Measurements from ENCODE around the gene CAMKMT. TPM values are rescaled to one million over a fixed set of nuclear protein-coding genes. Genes with fewer than 3 reads are reported as not detected.

The CAMKMT gene
- total RNA-seq, 2 donors from 2014 or later: 10.7 to 11.6 TPM

DNA sequence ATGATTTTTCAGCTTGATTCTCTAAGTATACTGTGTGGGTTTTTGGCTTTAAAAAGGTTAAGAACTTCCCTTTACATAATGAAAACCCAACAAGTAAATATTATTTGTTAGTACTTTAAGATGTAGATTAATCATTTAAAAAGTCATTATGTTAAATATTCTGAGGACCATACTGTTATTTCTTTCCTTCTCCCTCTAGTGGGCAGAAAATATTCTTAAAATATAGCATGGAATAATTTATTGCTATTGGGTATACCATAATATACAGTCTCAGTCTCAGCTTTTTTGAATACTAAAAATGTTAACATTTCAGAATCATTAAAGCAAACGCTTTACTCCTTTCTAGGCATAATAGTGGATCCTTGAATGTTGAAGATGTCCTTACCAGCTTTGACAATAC is 28.1 kb downstream of the CAMKMT start:
- H3K4me3 ChIP-seq: no peak overlapping the region
- H3K27me3 ChIP-seq: no peaks in the 10 kb centered on the region
- H3K9me3 ChIP-seq: no peaks in the 10 kb centered on the region
- no peak overlapping the region for H3K27ac ChIP-seq
- no peak for DNase-seq
- TF ChIP-seq, protein P1, sequence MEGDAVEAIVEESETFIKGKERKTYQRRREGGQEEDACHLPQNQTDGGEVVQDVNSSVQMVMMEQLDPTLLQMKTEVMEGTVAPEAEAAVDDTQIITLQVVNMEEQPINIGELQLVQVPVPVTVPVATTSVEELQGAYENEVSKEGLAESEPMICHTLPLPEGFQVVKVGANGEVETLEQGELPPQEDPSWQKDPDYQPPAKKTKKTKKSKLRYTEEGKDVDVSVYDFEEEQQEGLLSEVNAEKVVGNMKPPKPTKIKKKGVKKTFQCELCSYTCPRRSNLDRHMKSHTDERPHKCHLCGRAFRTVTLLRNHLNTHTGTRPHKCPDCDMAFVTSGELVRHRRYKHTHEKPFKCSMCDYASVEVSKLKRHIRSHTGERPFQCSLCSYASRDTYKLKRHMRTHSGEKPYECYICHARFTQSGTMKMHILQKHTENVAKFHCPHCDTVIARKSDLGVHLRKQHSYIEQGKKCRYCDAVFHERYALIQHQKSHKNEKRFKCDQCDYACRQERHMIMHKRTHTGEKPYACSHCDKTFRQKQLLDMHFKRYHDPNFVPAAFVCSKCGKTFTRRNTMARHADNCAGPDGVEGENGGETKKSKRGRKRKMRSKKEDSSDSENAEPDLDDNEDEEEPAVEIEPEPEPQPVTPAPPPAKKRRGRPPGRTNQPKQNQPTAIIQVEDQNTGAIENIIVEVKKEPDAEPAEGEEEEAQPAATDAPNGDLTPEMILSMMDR (IDR thresholded peaks at IDR 0.05): peak; percentile 19
- no peaks in the 10 kb centered on the region for H3K36me3 ChIP-seq
- no peak overlapping the region for H3K9ac ChIP-seq (ENCODE audit: low read depth in 2 of 2, low read length in 2 of 2)
- H3K4me1 ChIP-seq: no peaks in the 10 kb centered on the region
- intact Hi-C loops (cut with DNase I): loop anchor here (5.0 kb wide), 1 partner anchor 567 kb away; no protein-coding TSS in a partner anchor

DNA sequence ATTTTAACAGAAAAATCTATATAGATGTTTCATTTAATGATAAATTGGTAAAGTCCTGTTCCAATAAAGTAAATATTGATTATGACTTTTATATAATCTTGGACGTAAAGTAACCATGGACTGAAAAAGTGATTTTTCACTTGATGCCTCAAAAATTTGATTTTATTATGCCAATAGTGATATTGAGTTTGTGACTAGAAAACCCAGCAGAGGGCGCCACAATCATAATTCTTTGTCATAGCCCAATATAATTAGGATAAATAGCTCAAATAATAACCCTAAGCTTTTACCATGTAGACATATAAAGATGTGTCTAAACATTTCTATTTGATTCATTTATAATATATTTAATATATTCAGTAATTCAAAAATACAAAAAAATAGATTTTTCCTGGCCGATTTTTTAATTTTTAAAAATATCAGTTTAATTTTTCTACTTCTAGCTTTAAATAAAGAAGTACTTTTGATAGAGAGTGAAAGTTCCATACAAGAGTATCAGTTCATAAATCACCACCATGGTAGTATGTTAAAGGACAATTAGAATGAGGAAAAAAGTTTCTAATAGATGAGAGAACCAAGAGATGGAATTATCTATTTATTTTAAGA is 30.7 kb downstream of the CAMKMT start:
- Histone ChIP-seq H3K9ac (ENCODE audit: low read depth in 2 of 2, low read length in 2 of 2) (no peak overlapping the region), H3K4me3 (no peak overlapping the region), H3K4me1 (no peaks in the 10 kb centered on the region), H3K36me3 (no peaks in the 10 kb centered on the region), H3K9me3 (no peaks in the 10 kb centered on the region), H3K27ac (no peak overlapping the region), H3K27me3 (no peaks in the 10 kb centered on the region)
- intact Hi-C loops (cut with DNase I): loop anchor here (5.0 kb wide), 1 partner anchor 565 kb away; no protein-coding TSS in a partner anchor
- TF ChIP-seq, protein P1 (IDR thresholded peaks at IDR 0.05): peak; percentile 42
- peak; percentile 41 for DNase-seq

DNA sequence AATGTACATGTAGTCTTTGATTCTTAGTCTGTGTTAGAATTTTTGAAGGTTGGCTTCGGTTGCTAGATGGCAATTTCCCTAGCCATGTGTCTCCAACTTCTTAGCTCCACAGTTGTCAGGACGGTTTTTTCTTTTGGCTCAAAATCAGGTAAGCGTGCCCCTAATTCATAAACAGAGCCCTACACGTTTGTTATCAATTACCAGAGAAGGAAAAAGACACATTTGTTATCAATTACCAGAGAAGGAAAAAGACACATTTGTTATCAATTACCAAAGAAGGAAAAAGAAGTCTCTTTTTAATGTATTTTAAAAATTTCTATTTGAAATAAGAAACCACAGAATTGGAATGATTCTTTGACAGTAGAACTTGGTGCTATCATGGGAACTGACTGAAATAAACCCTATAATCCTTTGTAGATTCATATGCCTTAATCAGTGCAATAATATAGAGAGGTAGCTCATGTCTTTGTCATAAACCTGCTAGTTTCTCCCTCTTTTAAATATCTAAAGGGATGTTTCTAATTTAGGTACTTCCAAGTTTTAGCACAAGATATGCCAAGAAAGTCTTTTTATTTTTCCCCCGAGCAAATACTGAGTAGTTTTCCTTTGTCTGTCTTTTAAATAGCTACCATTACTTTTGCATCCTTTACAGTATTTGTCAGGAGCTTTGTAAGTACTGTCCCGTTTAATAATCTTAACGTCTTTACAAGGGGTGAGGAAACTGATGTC is 35.9 kb downstream of the CAMKMT start:
- H3K9me3 ChIP-seq: no peaks in the 10 kb centered on the region
- no peaks in the 10 kb centered on the region for H3K27me3 ChIP-seq
- no peak overlapping the region for H3K9ac ChIP-seq (ENCODE audit: low read depth in 2 of 2, low read length in 2 of 2)
- no peak for DNase-seq
- no peaks in the 10 kb centered on the region for H3K4me1 ChIP-seq
- H3K36me3 ChIP-seq: no peaks in the 10 kb centered on the region
- H3K27ac ChIP-seq: no peak overlapping the region
- TF ChIP-seq, protein P1 (IDR thresholded peaks at IDR 0.05): no peak
- H3K4me3 ChIP-seq: no peak overlapping the region
- intact Hi-C loops (cut with DNase I): no loop called here

- H3K9me3 ChIP-seq: no peaks in the 10 kb centered on the region
- no peaks in the 10 kb centered on the region for H3K4me1 ChIP-seq
- no peaks in the 10 kb centered on the region for H3K36me3 ChIP-seq
- TF ChIP-seq, protein P1 (IDR thresholded peaks at IDR 0.05): no peak
- no peak overlapping the region for H3K4me3 ChIP-seq
- H3K9ac ChIP-seq (ENCODE audit: low read depth in 2 of 2, low read length in 2 of 2): no peak overlapping the region
- intact Hi-C loops (cut with DNase I): no loop called here
- no peak overlapping the region for H3K27ac ChIP-seq
- no peak for DNase-seq
- H3K27me3 ChIP-seq: no peaks in the 10 kb centered on the region
These were observed 36.6 kb downstream of the CAMKMT start for GRCh38 chr2:44398243-44398897.

DNA sequence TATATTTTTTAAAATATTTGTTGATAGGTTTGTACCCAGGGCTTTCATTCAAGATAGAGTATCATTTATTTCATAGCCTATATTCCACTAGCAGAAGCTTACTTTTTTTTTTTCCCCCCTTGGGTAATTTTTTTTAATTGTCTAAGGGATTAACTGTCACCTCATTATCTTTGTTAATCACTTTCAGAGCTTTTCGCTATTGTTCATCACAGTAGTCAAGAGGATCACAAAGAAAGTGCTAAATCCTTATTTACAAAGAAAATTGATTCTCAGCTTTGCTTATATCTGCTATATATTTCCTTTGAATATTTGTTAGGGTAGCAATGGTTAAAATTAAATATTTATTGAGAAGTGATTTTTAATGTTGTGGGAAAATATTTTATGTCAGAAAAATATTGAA is 59.0 kb downstream of the CAMKMT start:
- no peak overlapping the region for H3K27ac ChIP-seq
- no peaks in the 10 kb centered on the region for H3K9me3 ChIP-seq
- TF ChIP-seq, protein P1 (IDR thresholded peaks at IDR 0.05): no peak
- no peak overlapping the region for H3K4me3 ChIP-seq
- intact Hi-C loops (cut with DNase I): no loop called here
- DNase-seq: no peak
- H3K36me3 ChIP-seq: no peaks in the 10 kb centered on the region
- H3K4me1 ChIP-seq: no peaks in the 10 kb centered on the region
- H3K9ac ChIP-seq (ENCODE audit: low read depth in 2 of 2, low read length in 2 of 2): no peak overlapping the region
- H3K27me3 ChIP-seq: no peaks in the 10 kb centered on the region

Data from colonic mucosa (tissue), 4 donors.